Thyroid gland (tissue), 4 donors: ENCODE results near the gene RSPRY1. TPM values are rescaled to one million over a fixed set of nuclear protein-coding genes. Genes with fewer than 3 reads are reported as not detected.
"Not testable (repeated sequence)": the region's sequence is repeated elsewhere in the genome, so short reads cannot be mapped to it uniquely, and the experiment has no call there.

Experiments used
- DNase-seq, 2 donors: peaks; one replicate each; pipeline ENCODE4 v3.0.0-alpha.2; 2019
- H3K27ac ChIP-seq, 3 donors: fragments of 200-600 bp; sonication (generic); 1 replicate in 2 of 3; 2 replicates in 1 of 3; pipeline ENCODE4 v1.5.1; 2016 to 2019; ENCODE audit warnings: mild to moderate bottlenecking in 1 of 3, moderate library complexity in 1 of 3
- H3K27me3 ChIP-seq: fragments of 200-600 bp; sonication (generic); one replicate; pipeline ENCODE4 v1.5.1; 2019
- H3K36me3 ChIP-seq, 2 donors: fragments of 200-600 bp; sonication (generic); one replicate each; pipeline ENCODE4 v1.5.1; 2016 to 2019
- H3K4me1 ChIP-seq, 2 donors: fragments of 200-600 bp; sonication (generic); one replicate each; pipeline ENCODE4 v1.5.1; 2017 to 2019
- H3K4me3 ChIP-seq, 3 donors: fragments of 200-600 bp; sonication (generic); replicated peaks in 1 of 3; 1 replicate in 2 of 3; 2 replicates in 1 of 3; pipeline ENCODE4 v1.5.1; 2016; ENCODE audit warnings: mild to moderate bottlenecking in 1 of 3
- H3K9me3 ChIP-seq: fragments of 200-600 bp; sonication (generic); one replicate; pipeline ENCODE4 v1.5.1; 2017
- CTCF ChIP-seq, 6 experiments: fragments of 200-600 bp in 3 of 6; fragments of 450-650 bp in 3 of 6; sonication (generic) in 3 of 6; IDR thresholded peaks; one replicate each; pipeline ENCODE4 v1.5.1; 2016 to 2019; ENCODE audit warnings: antibody characterized with exemption in 6 of 6, mild to moderate bottlenecking in 2 of 6, inconsistent platforms in 1 of 6, moderate library complexity in 1 of 6
- POLR2A ChIP-seq, 2 donors: fragments of 450-650 bp; IDR thresholded peaks; one replicate each; pipeline ENCODE4 v1.6.1; 2017; ENCODE audit warnings: antibody characterized with exemption in 2 of 2, mild to moderate bottlenecking in 2 of 2, moderate library complexity in 1 of 2
- WGBS, 2 donors: methylation state at CpG; one replicate each; pipeline ENCODE4 v1.1.5; 2017; 5-methylcytosine and 5-hydroxymethylcytosine counted together
- intact Hi-C: fragments of 100-400 bp; cut with DNase I; formaldehyde crosslinking; loops from one replicate; pipeline ENCODE4 v1.15.1; 2023
- total RNA-seq, 4 donors: library from RNA; depleted of rRNA; stranded (reverse); fragments of >200 nt; gene quantifications; one replicate each; pipeline ENCODE4 v1.2.3, GENCODE V29; 2016

Gene RSPRY1
- total RNA-seq, 4 donors from 2014 or later, result 42.6 to 59.2 (median 53.9) TPM

- H3K9me3 ChIP-seq, result no peaks in the 10 kb centered on the region
- 73 to 74% methylated on average over 7 to 8 of the region's 8 CpGs for WGBS, 2 donors
- TF ChIP-seq POLR2A (IDR thresholded peaks at IDR 0.05), result no peak
- TF ChIP-seq CTCF (IDR thresholded peaks at IDR 0.05), result no peak
- intact Hi-C loops, result no loop called here
- no peaks in the 10 kb centered on the region for H3K27me3 ChIP-seq
- peaks cover 44 to 58% of the 10 kb centered on the region in 2 donors for H3K4me1 ChIP-seq
- H3K36me3 ChIP-seq, result no peaks in the 10 kb centered on the region
- H3K4me3 ChIP-seq, result no peak overlapping the region
- H3K27ac ChIP-seq, result peak overlapping the region; percentile 87 to 97 (median 95)
- no peak for DNase-seq
These were observed 78.3 kb downstream of the RSPRY1 start for GRCh38 chr16:57264381-57264780.

GRCh38 chr16:57264950-57265371 is 78.8 kb downstream of the RSPRY1 start:
- Histone ChIP-seq H3K4me1 (peaks cover 44 to 61% of the 10 kb centered on the region in 2 donors), H3K27me3 (no peaks in the 10 kb centered on the region), H3K9me3 (no peaks in the 10 kb centered on the region), H3K4me3 (no peak overlapping the region), H3K36me3 (no peaks in the 10 kb centered on the region), H3K27ac (peak overlapping the region; percentile 87 to 97 (median 95))
- 62 to 74% methylated on average over 5 to 9 of the region's 11 CpGs for WGBS, 2 donors
- DNase-seq, result peak; percentile 85 to 86
- intact Hi-C loops, result no loop called here
- TF ChIP-seq CTCF (IDR thresholded peaks at IDR 0.05) (peak in 1 of 6 experiments; percentile 34), POLR2A (IDR thresholded peaks at IDR 0.05) (peak in 1 of 2 donors; percentile 26)

GRCh38 chr16:57265850-57266530 is 79.9 kb downstream of the RSPRY1 start:
- Histone ChIP-seq H3K27ac (peak overlapping the region; percentile 87 to 97 (median 95)), H3K4me3 (no peak overlapping the region), H3K27me3 (no peaks in the 10 kb centered on the region), H3K36me3 (no peaks in the 10 kb centered on the region), H3K9me3 (no peaks in the 10 kb centered on the region), H3K4me1 (peaks cover 44 to 61% of the 10 kb centered on the region in 2 donors)
- DNase-seq, result peak; percentile 97 to 98
- intact Hi-C loops, result no loop called here
- TF ChIP-seq CTCF (IDR thresholded peaks at IDR 0.05), result no peak
- peak in 1 of 2 donors; percentile 12 for TF ChIP-seq POLR2A (IDR thresholded peaks at IDR 0.05)
- 28 to 50% methylated on average over 10 to 16 of the region's 16 CpGs for WGBS, 2 donors

- Histone ChIP-seq H3K36me3 (no peaks in the 10 kb centered on the region), H3K4me3 (no peak overlapping the region), H3K27me3 (no peaks in the 10 kb centered on the region), H3K27ac (peak overlapping the region; percentile 81 to 97 (median 95)), H3K4me1 (peaks cover 44 to 61% of the 10 kb centered on the region in 2 donors), H3K9me3 (no peaks in the 10 kb centered on the region)
- intact Hi-C loops, result no loop called here
- TF ChIP-seq CTCF (IDR thresholded peaks at IDR 0.05), result no peak
- peak in 1 of 2 donors; percentile 39 for TF ChIP-seq POLR2A (IDR thresholded peaks at IDR 0.05)
- peak; percentile 73 to 83 for DNase-seq
- WGBS, 2 donors, result 27 to 35% methylated on average over 6 of the region's 6 CpGs
These were observed 80.6 kb downstream of the RSPRY1 start for GRCh38 chr16:57266531-57267260.

- WGBS, 2 donors, result 7 to 35% methylated on average over 2 of the region's 2 CpGs
- H3K36me3 ChIP-seq, intact Hi-C loops, H3K4me3 ChIP-seq, DNase-seq, H3K9me3 ChIP-seq, H3K27me3 ChIP-seq: not testable (repeated sequence)
- Histone ChIP-seq H3K27ac (peak overlapping the region; percentile 81 to 97 (median 95)), H3K4me1 (peaks cover 44 to 61% of the 10 kb centered on the region in 2 donors)
These were observed 81.2 kb downstream of the RSPRY1 start for GRCh38 chr16:57267343-57267742.
